Measurements from ENCODE around the gene PEX11B. TPM values are rescaled to one million over a fixed set of nuclear protein-coding genes. Genes with fewer than 3 reads are reported as not detected.

Gene PEX11B
- total and polyA plus RNA-seq, 2 of the 8 experiments (the other 6 are each of a cell fraction or from before 2014, with no cell fraction given), result 9.1 to 15.1 TPM

DNA sequence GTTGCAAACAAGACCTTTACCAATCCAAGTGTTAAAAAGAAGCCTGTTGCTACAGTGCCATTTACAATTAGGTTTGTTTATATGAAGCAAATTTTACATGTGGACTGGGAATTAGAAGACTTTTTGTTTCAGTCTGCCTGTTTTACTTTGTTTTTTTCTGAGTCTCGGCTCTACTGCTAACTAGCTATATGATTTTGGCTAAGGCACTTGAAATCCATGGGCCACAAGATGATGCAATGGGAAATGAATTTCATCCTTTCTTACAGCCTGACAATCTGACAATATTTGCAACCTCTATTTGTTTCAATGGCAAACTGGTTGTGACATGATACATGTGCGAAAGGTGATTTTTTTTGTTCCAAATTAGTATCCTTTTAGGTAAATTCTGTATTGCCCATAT lies 3.7 kb upstream of the PEX11B start:
- H4K5ac ChIP-seq (ENCODE audit: insufficient read length, low read depth, low read length), result no peak overlapping the region
- POLR2A ChIA-PET (ENCODE audit: partially characterized antibody), result interaction anchor here (1.1 to 2.9 kb wide), 6 partner anchors 10 to 113 kb away, joined by 3 to 8 read pairs (median 4); partner anchors contain the start of genes ANKRD34A, LIX1L and POLR3GL
- H3K79me1 ChIP-seq (ENCODE audit: low read depth, low read length), result no peaks in the 10 kb centered on the region
- H4K91ac ChIP-seq (replicated peaks; ENCODE audit: insufficient read length, low read length), result no peak overlapping the region
- 89% methylated on average over 2 of the region's 2 CpGs; no CpG with 5 or more reads in 1 of the 2 experiments for WGBS, 2 experiments (ENCODE audit: extremely low coverage in 1 of 2, insufficient coverage in 1 of 2, insufficient read length in 1 of 2, insufficient replicate concordance in 2 of 2, low coverage in 1 of 2, low lambda C conversion rate in 2 of 2, missing lambda C conversion rate in 1 of 2)
- no peak overlapping the region for H3K56ac ChIP-seq (replicated peaks; ENCODE audit: insufficient read length, low read depth, low read length)
- no peaks in the 10 kb centered on the region for H3K27me3 ChIP-seq (replicated peaks in 1 of 4; ENCODE audit: control insufficient read depth in 3 of 4, extremely low read depth in 1 of 4, insufficient read depth in 3 of 4, low read length in 3 of 4)
- no peaks in the 10 kb centered on the region for H3K9me3 ChIP-seq (ENCODE audit: insufficient read depth in 2 of 2, low read depth in 1 of 2, low read length in 1 of 2)
- H3K9ac ChIP-seq (replicated peaks in 1 of 4; ENCODE audit: extremely low read depth in 1 of 4, low read depth in 3 of 4, low read length in 3 of 4), result no peak overlapping the region
- no peak overlapping the region for H2BK12ac ChIP-seq (ENCODE audit: low read depth, low read length)
- no peak overlapping the region for H2AFZ ChIP-seq (ENCODE audit: low read length)
- no peak overlapping the region for H2BK20ac ChIP-seq (ENCODE audit: low read length)
- no peak overlapping the region for H3K14ac ChIP-seq (ENCODE audit: insufficient read length)
- H3K4me2 ChIP-seq (ENCODE audit: insufficient read depth in 1 of 2, low read depth in 2 of 2, low read length in 2 of 2), result no peak overlapping the region
- H2BK15ac ChIP-seq (ENCODE audit: low read length), result no peak overlapping the region
- no peaks in the 10 kb centered on the region for H4K20me1 ChIP-seq (replicated peaks in 1 of 2; ENCODE audit: control insufficient read depth in 1 of 2, insufficient read depth in 2 of 2, low read length in 2 of 2)
- H3K4me1 ChIP-seq (replicated peaks in 1 of 4; ENCODE audit: control insufficient read depth in 3 of 4, insufficient read depth in 4 of 4, low read length in 3 of 4), result peaks cover 3 to 6% (median 4%) of the 10 kb centered on the region in 4 experiments
- H2BK120ac ChIP-seq (replicated peaks; ENCODE audit: low read depth, low read length), result no peak overlapping the region
- DNase-seq (ENCODE audit: low read depth in 1 of 2, low spot score in 2 of 2) (no peak), FAIRE-seq (no peak)
- H2BK5ac ChIP-seq (ENCODE audit: low read depth, low read length), result no peak overlapping the region
- no peak overlapping the region for H3K18ac ChIP-seq (ENCODE audit: extremely low read depth, low read length)
- H3K36me3 ChIP-seq (ENCODE audit: control insufficient read depth in 2 of 4, insufficient read depth in 4 of 4, low read length in 3 of 4), result peaks cover 3 to 18% (median 9%) of the 10 kb centered on the region in 4 experiments; a peak in 6 of 8 replicates
- H2AK5ac ChIP-seq (ENCODE audit: low read depth, low read length), result no peak overlapping the region
- H3K23ac ChIP-seq (ENCODE audit: insufficient read length), result no peak overlapping the region
- peaks cover 0 to 14% of the 10 kb centered on the region in 2 experiments; a peak in 2 of 4 replicates for H3K79me2 ChIP-seq (ENCODE audit: control insufficient read depth in 1 of 2, insufficient read depth in 2 of 2, low read length in 2 of 2)
- CTCF ChIA-PET (ENCODE audit: partially characterized antibody), result interaction anchor here (1.0 kb wide), 1 partner anchor 55 kb away, joined by 7 read pairs; no protein-coding TSS in a partner anchor
- H3K4ac ChIP-seq (replicated peaks; ENCODE audit: insufficient read length, low read depth, low read length), result no peak overlapping the region
- no peak overlapping the region for H4K8ac ChIP-seq (ENCODE audit: extremely low read depth, insufficient read depth, low read length)
- TF ChIP-seq, protein P1, sequence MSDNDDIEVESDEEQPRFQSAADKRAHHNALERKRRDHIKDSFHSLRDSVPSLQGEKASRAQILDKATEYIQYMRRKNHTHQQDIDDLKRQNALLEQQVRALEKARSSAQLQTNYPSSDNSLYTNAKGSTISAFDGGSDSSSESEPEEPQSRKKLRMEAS (IDR thresholded peaks at IDR 0.05), result no peak
- peaks cover 18% of the 10 kb centered on the region for H3K23me2 ChIP-seq (ENCODE audit: low read depth, low read length)
- no peak overlapping the region for H3K4me3 ChIP-seq (ENCODE audit: extremely low read depth in 1 of 4, insufficient read depth in 2 of 4, low read depth in 3 of 4, low read length in 4 of 4)
- no peak overlapping the region for H3K27ac ChIP-seq (ENCODE audit: low read depth, low read length)
